GM18517 (cell line): Measurements from ENCODE around the gene ZNF586.
"Not testable (repeated sequence)": the region's sequence is repeated elsewhere in the genome, so short reads cannot be mapped to it uniquely, and the experiment has no call there.

ENCODE experiments used
- ATAC-seq: cut with Tn5 transposase; IDR thresholded peaks from one replicate; pipeline ENCODE4 v1.9.1; 2021; ENCODE audit warnings: mild to moderate bottlenecking, moderate library complexity; ENCODE audit not compliant: unreplicated experiment

Gene ZNF586

DNA sequence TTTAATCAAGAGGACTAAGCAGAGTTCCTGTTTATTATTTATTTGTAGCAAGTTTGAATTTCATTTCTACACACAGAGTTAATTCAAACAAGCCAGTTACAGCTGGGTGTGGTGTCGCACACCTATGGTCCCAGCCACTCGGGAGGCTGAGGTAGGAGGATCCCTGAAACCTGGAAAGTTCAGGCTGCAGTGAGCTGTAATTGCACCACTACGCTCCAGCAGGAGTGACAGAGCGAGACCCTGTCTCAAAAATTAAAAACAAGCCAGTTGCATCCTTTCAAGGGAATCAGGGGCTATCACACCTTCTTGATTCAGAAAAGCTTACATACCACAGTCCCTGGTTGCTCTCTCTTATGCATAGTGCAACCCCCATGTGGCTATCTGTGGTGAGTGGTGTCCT is 19.8 kb downstream of the ZNF586 start:
- ATAC-seq, result no peak

- ATAC-seq, result not testable (repeated sequence)
Observed at GRCh38 chr19:57796580-57796979, 27.1 kb downstream of the ZNF586 start.

GRCh38 chr19:57800696-57801095 is 31.2 kb downstream of the ZNF586 start:
- ATAC-seq, result no peak

DNA sequence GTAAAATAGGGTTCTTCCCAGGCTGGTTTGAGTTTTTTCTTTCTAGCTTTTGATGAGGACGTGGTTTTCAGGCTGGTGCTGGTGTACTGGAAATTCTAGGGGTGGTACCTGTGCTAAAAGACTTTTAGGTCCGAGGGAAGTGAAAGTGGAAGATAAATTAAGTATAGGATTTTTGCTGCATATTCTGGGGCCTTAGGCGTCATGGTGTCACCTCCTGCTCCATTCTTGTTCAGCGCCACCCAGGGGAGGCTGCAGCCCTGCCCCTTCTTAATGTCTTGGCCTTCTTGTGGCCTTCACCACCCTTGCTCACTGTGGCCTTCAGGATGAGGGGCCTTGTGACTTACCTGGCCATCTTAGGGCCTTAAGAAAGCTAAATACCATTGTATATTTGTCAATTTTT is 32.8 kb downstream of the ZNF586 start:
- no peak for ATAC-seq

DNA sequence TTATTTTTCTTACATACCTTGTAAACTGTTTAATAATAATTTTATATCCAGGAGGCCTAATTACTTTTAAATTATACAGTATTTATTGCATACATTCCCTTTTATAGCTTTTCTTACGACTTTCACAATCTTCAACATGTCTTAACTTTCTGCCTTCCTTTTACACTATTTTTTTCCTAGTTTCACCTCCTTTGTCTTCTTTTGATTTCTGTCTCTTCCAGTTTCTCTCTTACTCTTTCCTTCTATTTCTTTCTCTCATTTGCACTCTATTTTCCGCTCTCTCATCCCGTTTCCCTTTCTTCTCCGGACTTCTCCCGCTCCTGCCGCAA is 33.8 kb downstream of the ZNF586 start:
- no peak for ATAC-seq

- no peak for ATAC-seq
Observed at GRCh38 chr19:57803594-57804325, 34.3 kb downstream of the ZNF586 start.

GRCh38 chr19:57807541-57807940 is 38.1 kb downstream of the ZNF586 start:
- ATAC-seq, result no peak

DNA sequence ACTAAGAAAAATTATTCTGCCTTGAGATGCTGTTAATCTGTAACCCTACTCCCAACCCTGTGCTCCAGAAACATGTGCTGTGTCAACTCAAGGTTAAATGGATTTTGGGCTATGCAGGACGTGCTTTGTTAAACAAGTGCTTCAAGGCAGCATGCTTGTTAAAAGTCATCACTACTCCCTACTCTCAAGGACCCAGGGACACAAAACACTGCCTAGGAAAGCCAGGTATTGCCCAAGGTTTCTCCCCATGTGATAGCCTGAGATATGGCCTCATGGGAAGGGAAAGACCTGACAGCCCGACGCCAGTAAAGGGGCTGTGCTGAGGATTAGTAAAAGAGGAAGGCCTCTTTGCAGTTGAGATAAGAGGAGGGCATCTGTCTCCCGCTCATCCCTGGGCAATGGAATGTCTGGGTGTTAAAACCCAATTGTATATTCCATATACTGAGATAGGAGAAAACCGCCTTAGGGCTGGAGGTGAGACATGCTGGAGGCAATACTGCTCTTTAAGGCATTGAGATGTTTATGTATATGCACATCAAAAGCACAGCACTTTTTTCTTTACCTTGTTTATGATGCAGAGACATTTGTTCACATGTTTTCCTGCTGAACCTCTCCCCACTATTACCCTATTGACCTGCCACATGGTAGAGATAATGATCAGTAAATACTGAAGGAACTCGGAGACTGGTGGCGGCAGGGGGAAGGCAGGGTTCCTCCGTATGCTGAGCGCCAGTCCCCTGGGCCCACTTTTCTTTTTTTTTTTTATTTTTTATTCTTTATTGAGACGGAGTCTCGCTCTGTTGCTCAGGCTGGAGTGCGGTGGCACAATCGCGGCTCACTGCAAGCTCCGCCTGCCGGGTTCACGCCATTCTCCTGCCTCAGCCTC is 41.2 kb downstream of the ZNF586 start:
- ATAC-seq, result not testable (repeated sequence)

DNA sequence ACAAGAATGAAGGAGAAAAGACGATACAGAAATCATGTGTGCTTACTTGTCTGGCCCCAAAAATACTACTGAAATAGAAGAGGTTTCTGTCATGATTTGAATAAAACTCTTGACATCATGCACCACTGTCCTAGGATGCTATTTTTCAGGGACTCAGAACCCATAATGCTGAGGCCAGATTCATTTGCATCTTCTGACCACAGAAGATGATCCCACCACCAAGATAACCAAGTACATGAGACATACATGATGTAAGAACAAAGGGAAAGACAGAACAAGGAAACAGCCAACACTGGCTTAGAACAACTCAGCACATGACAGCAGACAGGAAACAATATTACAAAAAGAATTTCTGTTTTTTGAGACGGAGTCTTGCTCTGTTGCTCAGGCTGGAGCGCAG is 42.8 kb downstream of the ZNF586 start:
- peak; percentile 43 for ATAC-seq

- not testable (repeated sequence) for ATAC-seq
Observed at GRCh38 chr19:57812975-57813820, 43.7 kb downstream of the ZNF586 start.

- ATAC-seq, result no peak
Observed at GRCh38 chr19:57813919-57814504, 44.5 kb downstream of the ZNF586 start.

DNA sequence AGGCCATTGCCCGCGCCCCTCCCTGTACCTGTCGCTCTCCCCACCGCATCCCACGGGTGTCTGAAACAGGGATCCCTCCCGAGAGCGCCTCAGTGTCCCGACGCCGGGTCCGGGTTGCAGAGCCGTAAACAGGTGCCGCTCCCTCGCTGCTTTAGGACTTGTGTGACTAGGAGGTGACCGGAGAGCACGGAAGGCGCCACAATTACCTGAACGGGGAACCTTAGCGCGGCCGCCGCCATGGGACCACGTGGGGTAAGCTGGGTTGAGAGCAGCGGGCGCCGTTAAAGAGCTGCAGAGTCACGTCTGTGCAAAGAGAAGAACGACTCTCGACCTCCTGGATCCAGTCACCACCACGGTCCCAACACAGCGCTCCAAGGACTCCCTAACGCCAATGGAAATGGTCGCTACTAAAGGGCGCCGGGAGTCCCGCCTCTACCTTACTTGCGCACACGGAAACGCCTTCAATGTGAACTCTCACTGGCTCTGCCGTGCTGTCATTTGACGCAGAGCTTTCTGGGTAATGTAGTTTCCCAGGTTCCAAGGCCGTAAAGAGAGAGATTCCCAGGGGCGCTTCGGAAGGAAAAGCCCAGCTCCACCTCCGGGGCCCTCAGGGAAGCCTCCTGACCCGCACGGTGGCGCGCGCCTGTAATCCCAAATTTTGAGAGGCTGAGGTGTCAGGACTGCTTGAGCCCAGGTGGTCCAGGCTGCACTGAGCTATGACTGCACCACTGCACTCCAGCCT is 45.2 kb downstream of the ZNF586 start, which contains the start of gene ZNF552:
Gene ZNF552 (minus strand): TSS at position 409 of the 742 bp plus-strand sequence. CDS start 170 bp downstream, at position 239.
- peak; percentile 70 for ATAC-seq

- ATAC-seq, result no peak
Observed at GRCh38 chr19:57815247-57816075, 46.0 kb downstream of the ZNF586 start.

GRCh38 chr19:57816652-57817051 is 47.2 kb downstream of the ZNF586 start:
- no peak for ATAC-seq

GRCh38 chr19:57817976-57818375 is 48.5 kb downstream of the ZNF586 start:
- no peak for ATAC-seq

DNA sequence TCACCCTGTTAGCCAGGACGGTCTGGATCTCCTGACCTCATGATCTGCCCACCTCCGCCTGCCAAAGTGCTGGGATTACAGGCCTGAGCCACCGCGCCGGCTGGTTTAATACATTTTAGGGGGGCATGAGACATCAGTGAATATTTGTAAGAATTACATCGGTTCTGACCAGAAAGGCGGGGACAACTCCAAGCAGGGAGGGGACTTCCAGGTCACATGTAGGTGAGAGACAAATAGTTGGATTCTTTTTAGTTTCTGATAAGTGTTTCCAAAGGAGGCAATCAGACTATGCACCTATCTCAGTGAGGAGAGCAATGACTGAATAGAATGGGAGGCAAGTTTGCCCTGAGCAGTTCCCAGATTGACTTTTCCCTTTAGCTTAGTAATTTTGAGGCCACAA is 48.9 kb downstream of the ZNF586 start:
- ATAC-seq, result no peak

DNA sequence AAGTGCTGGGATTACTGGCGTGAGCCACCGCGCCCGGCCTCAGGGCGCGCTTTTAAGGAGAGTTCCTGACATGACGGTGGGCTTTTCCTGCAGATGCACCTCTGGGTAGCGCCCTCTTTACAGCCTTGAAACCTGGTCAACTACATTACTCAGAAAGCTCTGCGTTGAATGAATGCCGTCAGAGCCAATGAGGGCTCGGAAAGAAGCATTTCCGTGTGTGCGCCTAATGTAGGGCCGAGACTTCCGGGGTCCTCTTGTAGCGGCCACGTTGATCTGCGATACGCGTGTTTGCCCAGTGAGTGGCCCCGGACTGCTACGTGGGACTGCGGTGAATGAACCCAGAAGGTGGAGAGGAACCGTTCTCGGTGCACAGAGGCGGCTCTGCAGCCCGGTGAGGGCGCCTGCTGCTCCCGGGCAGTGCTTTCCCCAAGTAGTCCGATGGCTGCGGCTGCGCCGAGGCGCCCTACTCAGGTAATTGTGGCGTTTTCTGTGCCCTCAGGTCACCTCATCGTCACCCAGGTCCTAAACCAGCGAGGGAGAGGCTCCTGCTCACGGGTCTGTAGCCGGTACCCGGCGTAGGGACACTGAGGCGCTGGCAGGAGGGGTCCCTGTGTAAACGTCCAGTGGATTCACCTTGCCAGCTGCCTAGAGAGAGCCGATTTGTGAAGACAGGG is 50.1 kb downstream of the ZNF586 start:
- peak; percentile 80 for ATAC-seq

DNA sequence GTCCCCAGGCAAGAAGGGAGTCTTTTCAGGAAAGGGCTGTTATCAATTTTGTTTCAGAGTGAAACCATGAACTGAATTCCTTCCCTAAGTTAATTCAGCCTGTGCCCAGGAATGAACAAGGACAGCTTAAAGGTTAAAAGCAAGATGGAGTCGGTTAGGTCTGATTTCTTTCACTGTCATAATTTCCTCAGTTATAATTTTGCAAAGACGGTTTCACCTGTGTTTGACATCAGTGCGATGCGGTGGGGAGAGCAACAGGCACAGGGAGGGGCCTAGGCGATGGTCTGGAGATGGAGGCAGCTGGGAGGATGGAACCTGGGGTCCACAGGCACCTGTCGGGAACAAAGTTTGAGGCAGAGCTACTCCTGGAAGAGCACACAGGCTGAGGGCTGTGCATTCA is 51.1 kb downstream of the ZNF586 start:
- no peak for ATAC-seq

DNA sequence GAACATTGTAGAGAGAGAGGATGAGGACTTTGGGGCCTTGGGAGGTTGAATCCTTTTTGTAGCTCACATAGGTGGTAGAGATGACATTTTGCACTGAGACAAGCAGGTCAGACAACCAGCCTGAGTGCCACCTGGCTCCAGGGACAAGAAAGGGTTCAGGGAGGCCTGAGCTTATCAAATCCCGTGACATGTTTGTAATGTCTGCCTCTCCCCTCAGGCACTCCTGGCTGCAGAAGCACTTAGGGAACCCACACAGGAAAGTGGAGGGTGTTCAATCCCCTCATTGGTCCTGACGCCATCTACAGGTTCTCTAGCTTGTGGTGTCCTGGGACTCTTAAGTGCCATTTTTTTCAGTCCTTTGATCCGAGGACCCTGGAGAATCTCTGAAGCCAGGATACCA is 51.6 kb downstream of the ZNF586 start:
- not testable (repeated sequence) for ATAC-seq
